SK-N-SH treated with all-trans-retinoic acid at 6 μM for 48 hours (cell line): ENCODE results near the gene MTA3.

Experiments
- ATAC-seq: fragments of 200-7000 bp; cut with Tn5 transposase; 3 replicates; pipeline ENCODE4 v1.9.1; 2020; ENCODE audit warnings: mild to moderate bottlenecking, moderate library complexity
- ARNTL ChIP-seq: fragments of 450-650 bp; formaldehyde crosslinking; IDR thresholded peaks from 2 replicates; pipeline ENCODE4 v1.5.0; 2020; ENCODE audit warnings: low read depth, mild to moderate bottlenecking, moderate library complexity, borderline replicate concordance
- BACH2 ChIP-seq: fragments of 250-450 bp; sonication (Bioruptor Pico); IDR thresholded peaks from 2 replicates; pipeline ENCODE4 v1.9.0; 2021; ENCODE audit warnings: mild to moderate bottlenecking, borderline replicate concordance
- CSDC2 ChIP-seq: fragments of 250-450 bp; sonication (Bioruptor Pico); IDR thresholded peaks from 2 replicates; pipeline ENCODE4 v1.5.0; 2020; ENCODE audit warnings: mild to moderate bottlenecking, moderate library complexity
- CSRNP3 ChIP-seq: fragments of 250-450 bp; sonication (Bioruptor Pico); IDR thresholded peaks from 2 replicates; pipeline ENCODE4 v1.5.1; 2021; ENCODE audit warnings: mild to moderate bottlenecking, moderate library complexity
- ESRRG ChIP-seq: fragments of 250-450 bp; sonication (Bioruptor Pico); IDR thresholded peaks from 2 replicates; pipeline ENCODE4 v1.6.1; 2021; ENCODE audit warnings: mild to moderate bottlenecking
- ISL1 ChIP-seq: fragments of 250-450 bp; sonication (Bioruptor Pico); IDR thresholded peaks from 2 replicates; pipeline ENCODE4 v2.1.2; 2022; ENCODE audit warnings: mild to moderate bottlenecking, moderate library complexity
- OSR1 ChIP-seq: fragments of 250-450 bp; sonication (Bioruptor Pico); IDR thresholded peaks from 2 replicates; pipeline ENCODE4 v1.8.0; 2022; ENCODE audit warnings: moderate library complexity, mild to moderate bottlenecking, inconsistent platforms
- PATZ1 ChIP-seq: fragments of 250-450 bp; sonication (Bioruptor Pico); IDR thresholded peaks from 2 replicates; pipeline ENCODE4 v1.8.0; 2020; ENCODE audit warnings: mild to moderate bottlenecking, moderate library complexity, borderline replicate concordance
- POU6F1 ChIP-seq: fragments of 250-450 bp; sonication (Bioruptor Pico); IDR thresholded peaks from 2 replicates; pipeline ENCODE4 v1.8.0; 2021; ENCODE audit warnings: low read depth, mild to moderate bottlenecking, moderate library complexity, borderline replicate concordance
- RARB ChIP-seq: fragments of 250-450 bp; sonication (Bioruptor Pico); IDR thresholded peaks from 2 replicates; pipeline ENCODE4 v1.8.0; 2021; ENCODE audit warnings: mild to moderate bottlenecking, moderate library complexity
- SNAI2 ChIP-seq: fragments of 250-450 bp; sonication (Bioruptor Pico); IDR thresholded peaks from 2 replicates; pipeline ENCODE4 v1.5.0; 2020; ENCODE audit warnings: mild to moderate bottlenecking, moderate library complexity
- TOX ChIP-seq: fragments of 250-450 bp; sonication (Bioruptor Pico); IDR thresholded peaks from 2 replicates; pipeline ENCODE4 v1.8.0; 2021; ENCODE audit warnings: mild to moderate bottlenecking, moderate library complexity, borderline replicate concordance
- ZC3H10 ChIP-seq: fragments of 250-450 bp; sonication (Bioruptor Pico); IDR thresholded peaks from 2 replicates; pipeline ENCODE4 v1.5.1; 2021; ENCODE audit warnings: mild to moderate bottlenecking, moderate library complexity
- ZFP3 ChIP-seq: fragments of 250-450 bp; sonication (Bioruptor Pico); IDR thresholded peaks from 2 replicates; pipeline ENCODE4 v1.5.0; 2020; ENCODE audit warnings: mild to moderate bottlenecking, moderate library complexity
- ZFP30 ChIP-seq: fragments of 450-650 bp; formaldehyde crosslinking; IDR thresholded peaks from 2 replicates; pipeline ENCODE4 v1.5.0; 2022; ENCODE audit warnings: mild to moderate bottlenecking, moderate library complexity
- ZNF565 ChIP-seq: fragments of 450-650 bp; formaldehyde crosslinking; conservative IDR thresholded peaks from 2 replicates; pipeline ENCODE4 v1.5.0; 2020; ENCODE audit warnings: low read depth, mild to moderate bottlenecking, moderate library complexity
- ZNF70 ChIP-seq: fragments of 450-650 bp; formaldehyde crosslinking; IDR thresholded peaks from 2 replicates; pipeline ENCODE4 v1.5.0; 2020; ENCODE audit warnings: mild to moderate bottlenecking, moderate library complexity
- ZNF8 ChIP-seq: fragments of 450-650 bp; formaldehyde crosslinking; IDR thresholded peaks from 2 replicates; pipeline ENCODE4 v1.5.0; 2020; ENCODE audit warnings: mild to moderate bottlenecking, moderate library complexity
- TF ChIP-seq, protein P1 (sequence below): fragments of 250-450 bp; sonication (Bioruptor Pico); IDR thresholded peaks from 2 replicates; pipeline ENCODE4 v1.5.1; 2020; ENCODE audit warnings: low read depth, mild to moderate bottlenecking, moderate library complexity

The MTA3 gene

DNA sequence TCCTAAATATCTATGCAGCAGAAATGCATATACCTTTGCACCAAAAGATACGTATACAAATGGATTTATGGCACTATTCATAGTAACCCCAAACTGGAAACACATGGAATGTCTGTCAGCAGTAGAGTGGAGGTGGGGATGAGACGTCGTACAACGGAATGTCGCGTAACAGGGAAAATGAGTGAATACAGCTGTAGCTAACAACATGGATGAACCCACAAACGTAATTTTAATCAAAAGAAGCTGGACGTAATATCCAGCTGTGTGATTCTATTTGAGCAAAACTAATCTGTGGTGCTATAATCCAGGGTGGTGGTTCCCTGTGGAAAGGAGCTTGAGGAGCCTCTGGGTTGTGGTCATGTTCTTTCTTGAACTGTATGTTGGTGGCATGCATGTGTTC is 89.9 kb downstream of the MTA3 start:
- no peak for TF ChIP-seq CSDC2 (CRISPR knock-in tag)
- TF ChIP-seq OSR1 = no peak
- TF ChIP-seq ARNTL (CRISPR knock-in tag) = no peak
- no peak for TF ChIP-seq ESRRG (CRISPR knock-in tag)
- TF ChIP-seq TOX = no peak
- no peak for TF ChIP-seq SNAI2 (CRISPR knock-in tag)
- no peak for TF ChIP-seq ZNF565 (CRISPR knock-in tag)
- TF ChIP-seq ZFP3 = no peak
- no peak for TF ChIP-seq ZFP30 (CRISPR knock-in tag)
- TF ChIP-seq ZNF70 (CRISPR knock-in tag) = no peak
- no peak for TF ChIP-seq RARB (CRISPR knock-in tag)
- TF ChIP-seq PATZ1 = no peak
- TF ChIP-seq, protein P1, sequence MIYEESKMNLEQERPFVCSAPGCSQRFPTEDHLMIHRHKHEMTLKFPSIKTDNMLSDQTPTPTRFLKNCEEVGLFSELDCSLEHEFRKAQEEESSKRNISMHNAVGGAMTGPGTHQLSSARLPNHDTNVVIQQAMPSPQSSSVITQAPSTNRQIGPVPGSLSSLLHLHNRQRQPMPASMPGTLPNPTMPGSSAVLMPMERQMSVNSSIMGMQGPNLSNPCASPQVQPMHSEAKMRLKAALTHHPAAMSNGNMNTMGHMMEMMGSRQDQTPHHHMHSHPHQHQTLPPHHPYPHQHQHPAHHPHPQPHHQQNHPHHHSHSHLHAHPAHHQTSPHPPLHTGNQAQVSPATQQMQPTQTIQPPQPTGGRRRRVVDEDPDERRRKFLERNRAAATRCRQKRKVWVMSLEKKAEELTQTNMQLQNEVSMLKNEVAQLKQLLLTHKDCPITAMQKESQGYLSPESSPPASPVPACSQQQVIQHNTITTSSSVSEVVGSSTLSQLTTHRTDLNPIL (CRISPR knock-in tag) = no peak
- no peak for TF ChIP-seq ZNF8
- no peak for TF ChIP-seq POU6F1 (CRISPR knock-in tag)
- TF ChIP-seq BACH2 (CRISPR knock-in tag) = no peak
- no peak for ATAC-seq

- ATAC-seq = no peak
- no peak for TF ChIP-seq BACH2 (CRISPR knock-in tag)
- TF ChIP-seq, protein P1 (CRISPR knock-in tag) = no peak
- TF ChIP-seq ZNF565 (CRISPR knock-in tag) = no peak
- TF ChIP-seq CSDC2 (CRISPR knock-in tag) = no peak
- TF ChIP-seq CSRNP3 = no peak
- TF ChIP-seq RARB (CRISPR knock-in tag) = no peak
- no peak for TF ChIP-seq ISL1
- no peak for TF ChIP-seq TOX
- TF ChIP-seq ZFP3 = no peak
- TF ChIP-seq PATZ1 = no peak
- no peak for TF ChIP-seq ARNTL (CRISPR knock-in tag)
- no peak for TF ChIP-seq ZFP30 (CRISPR knock-in tag)
- no peak for TF ChIP-seq OSR1
- no peak for TF ChIP-seq ZC3H10 (CRISPR knock-in tag)
Observed at GRCh38 chr2:42659609-42660008, 91.2 kb downstream of the MTA3 start.

GRCh38 chr2:42663106-42663780 is 94.8 kb downstream of the MTA3 start:
- no peak for TF ChIP-seq ISL1
- ATAC-seq = peak; percentile 96
